Adrenal gland (tissue), 5 donors: Measurements from ENCODE around the gene SPINDOC.

Source experiments
- CTCF ChIP-seq, 6 experiments: fragments of 450-650 bp in 4 of 6; fragments of 200-600 bp in 2 of 6; sonication (generic) in 1 of 6; IDR thresholded peaks; 1 replicate in 5 of 6; 2 replicates in 1 of 6; pipeline versions ENCODE4 v1.5.1 to v1.8.0; 2016 to 2021; ENCODE audit warnings: antibody characterized with exemption in 6 of 6, mild to moderate bottlenecking in 2 of 6, moderate library complexity in 1 of 6
- POLR2A ChIP-seq, 2 donors: fragments of 450-650 bp; IDR thresholded peaks; one replicate each; pipeline ENCODE4 v1.6.1; 2017; ENCODE audit warnings: antibody characterized with exemption in 2 of 2, mild to moderate bottlenecking in 2 of 2, moderate library complexity in 1 of 2
- donor health status: DM: no; HTN: no; CAD: no.

DNA sequence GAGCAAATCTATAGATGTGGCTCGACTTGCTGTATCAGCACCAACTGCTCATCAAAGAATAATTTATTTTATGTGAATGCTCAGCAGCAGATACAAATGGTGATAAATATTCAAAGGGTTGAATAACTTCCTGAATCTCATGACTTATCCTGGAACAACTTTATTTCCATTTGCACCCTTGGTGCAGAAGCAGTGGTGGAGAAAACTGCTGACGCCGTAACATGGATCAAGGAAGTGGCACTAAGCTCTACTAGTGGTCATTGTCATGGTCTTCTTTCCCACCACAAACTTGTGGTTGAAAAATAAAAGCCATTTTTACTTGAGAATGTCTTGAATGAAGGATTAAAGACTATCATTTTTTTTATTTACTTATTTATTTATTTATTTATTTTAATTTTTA lies 40.2 kb downstream of the SPINDOC start:
- TF ChIP-seq CTCF (IDR thresholded peaks at IDR 0.05), result no peak
- TF ChIP-seq POLR2A (IDR thresholded peaks at IDR 0.05), result no peak
